Kidney (tissue), 14 donors: ENCODE data around the gene GTSE1. TPM values are rescaled to one million over a fixed set of nuclear protein-coding genes. Genes with fewer than 3 reads are reported as not detected.

ENCODE experiments used
- DNase-seq, 5 donors: peaks; one replicate each; pipeline ENCODE4 v3.0.0-alpha.2; 2013 to 2020
- FAIRE-seq: peaks from 2 replicates; lab custom pipeline; 2012; peaks lifted over from hg19 to GRCh38; lab: Jason Lieb, UNC
- H3K27ac ChIP-seq, 2 donors: one replicate each; pipeline ENCODE4 v1.7.0; 2013; ENCODE audit warnings: low read depth in 2 of 2, low read length in 2 of 2, inconsistent platforms in 1 of 2
- H3K27me3 ChIP-seq: one replicate; pipeline ENCODE4 v1.7.1; 2013; ENCODE audit warnings: low read length, inconsistent platforms; ENCODE audit not compliant: control insufficient read depth, insufficient read depth
- H3K36me3 ChIP-seq, 3 donors: one replicate each; pipeline versions ENCODE4 v1.7.0 to v1.7.1; 2013; ENCODE audit warnings: low read length in 3 of 3, control low read depth in 1 of 3, inconsistent platforms in 1 of 3; ENCODE audit not compliant: insufficient read depth in 3 of 3, control insufficient read depth in 2 of 3
- H3K4me1 ChIP-seq, 3 donors: one replicate each; pipeline versions ENCODE4 v1.7.0 to v1.7.1; 2013; ENCODE audit warnings: low read length in 3 of 3, inconsistent platforms in 1 of 3, low read depth in 1 of 3; ENCODE audit not compliant: control insufficient read depth in 2 of 3, insufficient read depth in 2 of 3
- H3K4me3 ChIP-seq, 3 donors: one replicate each; pipeline versions ENCODE4 v1.7.0 to v1.8.1; 2013; ENCODE audit warnings: low read length in 3 of 3, control low read depth in 1 of 3, inconsistent platforms in 1 of 3
- H3K9ac ChIP-seq, 3 donors: one replicate each; pipeline versions ENCODE4 v1.7.0 to v1.7.1; 2013; ENCODE audit warnings: low read length in 3 of 3, control low read depth in 1 of 3, inconsistent platforms in 1 of 3
- H3K9me3 ChIP-seq, 3 donors: one replicate each; pipeline versions ENCODE4 v1.7.0 to v1.7.1; 2013; ENCODE audit warnings: low read length in 3 of 3, control low read depth in 1 of 3, inconsistent platforms in 1 of 3; ENCODE audit not compliant: control insufficient read depth in 2 of 3, insufficient read depth in 1 of 3
- intact Hi-C: fragments of 100-400 bp; cut with DNase I; formaldehyde crosslinking; loops from one replicate; pipeline ENCODE4 v1.11.1; 2022
- polyA plus RNA-seq: library from polyadenylated mRNA; stranded (reverse); fragments of 350-450 nt; fragmentation: Illumina TruSeq; extraction: RNeasy Lipid Tissue Mini Kit (QIAGEN cat#74804); gene quantifications from one replicate; pipeline ENCODE4 v1.2.3, GENCODE V29; 2014; ENCODE audit warnings: low read depth, low replicate concordance; ENCODE audit not compliant: insufficient read depth
- total RNA-seq: library from RNA; stranded (reverse); fragmentation: NEBNext Ultra II Directional; extraction: Animal tissue kit (Norgen Biotek cat#: 25700); gene quantifications from one replicate; pipeline ENCODE4 v1.2.1, GENCODE V29; 2021
- TF ChIP-seq, protein P1 (sequence below): IDR thresholded peaks from 3 replicates; pipeline ENCODE4 v1.5.1; 2012; ENCODE audit warnings: mild to moderate bottlenecking, moderate library complexity, borderline replicate concordance; ENCODE audit not compliant: insufficient read depth; ENCODE audit errors: extremely low read depth
- donor health status: control.
- donor health status: control.
- donor health status: control.
- donor health status: control.
- donor health status: control.
- donor health status: DM: yes; HTN: yes; CAD: no.
- donor health status: Normal renal cell carcinoma (clear cell type).

The GTSE1 gene
- total and polyA plus RNA-seq, 2 donors from 2014 or later: 0.41 to 0.94 TPM

DNA sequence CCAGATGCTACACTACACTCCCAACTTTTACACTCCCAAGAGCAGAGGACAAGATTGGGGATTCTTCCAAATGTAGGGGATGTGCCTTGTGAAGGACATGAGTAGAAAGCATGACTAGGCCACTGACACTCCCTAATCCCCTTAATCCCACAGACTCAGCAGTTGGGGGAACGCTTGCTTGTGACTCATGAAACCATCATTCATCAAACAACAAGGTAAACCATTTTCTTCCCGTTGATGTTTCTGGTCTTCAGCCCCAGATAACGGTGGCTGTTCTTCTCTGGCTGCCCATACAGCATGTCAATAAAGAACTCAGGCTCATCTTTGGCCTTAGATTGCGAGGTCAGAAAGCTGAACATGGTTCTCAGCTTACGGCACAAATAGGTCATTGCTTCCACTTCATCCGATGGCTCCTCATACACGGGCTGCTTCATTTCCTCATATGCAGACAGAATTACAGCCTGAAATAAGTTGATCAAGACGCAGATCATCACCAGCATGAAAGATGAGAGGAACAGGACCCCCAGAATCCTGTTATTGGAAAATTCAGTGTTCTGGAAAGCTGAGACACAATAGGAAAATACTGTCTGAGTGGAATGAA is 40.2 kb upstream of the GTSE1 start:
- Histone ChIP-seq H3K9me3 (no peaks in the 10 kb centered on the region), H3K4me3 (no peak overlapping the region), H3K27ac (no peak overlapping the region), H3K9ac (no peak overlapping the region), H3K36me3 (no peaks in the 10 kb centered on the region), H3K27me3 (no peaks in the 10 kb centered on the region), H3K4me1 (no peaks in the 10 kb centered on the region)
- TF ChIP-seq, protein P1, sequence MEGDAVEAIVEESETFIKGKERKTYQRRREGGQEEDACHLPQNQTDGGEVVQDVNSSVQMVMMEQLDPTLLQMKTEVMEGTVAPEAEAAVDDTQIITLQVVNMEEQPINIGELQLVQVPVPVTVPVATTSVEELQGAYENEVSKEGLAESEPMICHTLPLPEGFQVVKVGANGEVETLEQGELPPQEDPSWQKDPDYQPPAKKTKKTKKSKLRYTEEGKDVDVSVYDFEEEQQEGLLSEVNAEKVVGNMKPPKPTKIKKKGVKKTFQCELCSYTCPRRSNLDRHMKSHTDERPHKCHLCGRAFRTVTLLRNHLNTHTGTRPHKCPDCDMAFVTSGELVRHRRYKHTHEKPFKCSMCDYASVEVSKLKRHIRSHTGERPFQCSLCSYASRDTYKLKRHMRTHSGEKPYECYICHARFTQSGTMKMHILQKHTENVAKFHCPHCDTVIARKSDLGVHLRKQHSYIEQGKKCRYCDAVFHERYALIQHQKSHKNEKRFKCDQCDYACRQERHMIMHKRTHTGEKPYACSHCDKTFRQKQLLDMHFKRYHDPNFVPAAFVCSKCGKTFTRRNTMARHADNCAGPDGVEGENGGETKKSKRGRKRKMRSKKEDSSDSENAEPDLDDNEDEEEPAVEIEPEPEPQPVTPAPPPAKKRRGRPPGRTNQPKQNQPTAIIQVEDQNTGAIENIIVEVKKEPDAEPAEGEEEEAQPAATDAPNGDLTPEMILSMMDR: no peak
- no peak for FAIRE-seq
- no peak for DNase-seq
- intact Hi-C loops: no loop called here

DNA sequence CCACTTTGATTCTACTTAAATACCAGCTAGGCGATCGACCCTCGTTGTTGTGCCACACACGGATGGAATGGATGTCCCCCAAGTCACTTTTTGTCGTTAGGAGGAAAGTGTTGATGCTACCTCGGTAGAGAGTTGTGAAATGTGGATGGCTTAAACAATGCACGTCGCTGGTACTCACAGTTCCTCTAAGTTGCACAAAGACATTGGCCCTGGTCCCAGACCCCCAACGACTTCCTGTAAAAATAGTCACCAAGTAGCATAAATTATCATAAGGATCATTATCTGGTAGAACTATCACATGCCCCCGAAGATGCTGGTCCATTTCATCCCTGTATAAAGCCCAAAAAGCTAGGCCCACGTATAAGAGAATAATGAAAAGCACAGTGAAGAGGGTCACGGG is 37.3 kb upstream of the GTSE1 start:
- Histone ChIP-seq H3K36me3 (no peaks in the 10 kb centered on the region), H3K9ac (no peak overlapping the region), H3K4me3 (no peak overlapping the region), H3K27ac (no peak overlapping the region), H3K4me1 (no peaks in the 10 kb centered on the region), H3K27me3 (peaks cover 2% of the 10 kb centered on the region), H3K9me3 (no peaks in the 10 kb centered on the region)
- DNase-seq: no peak
- FAIRE-seq: no peak
- intact Hi-C loops: no loop called here
- TF ChIP-seq, protein P1: no peak

DNA sequence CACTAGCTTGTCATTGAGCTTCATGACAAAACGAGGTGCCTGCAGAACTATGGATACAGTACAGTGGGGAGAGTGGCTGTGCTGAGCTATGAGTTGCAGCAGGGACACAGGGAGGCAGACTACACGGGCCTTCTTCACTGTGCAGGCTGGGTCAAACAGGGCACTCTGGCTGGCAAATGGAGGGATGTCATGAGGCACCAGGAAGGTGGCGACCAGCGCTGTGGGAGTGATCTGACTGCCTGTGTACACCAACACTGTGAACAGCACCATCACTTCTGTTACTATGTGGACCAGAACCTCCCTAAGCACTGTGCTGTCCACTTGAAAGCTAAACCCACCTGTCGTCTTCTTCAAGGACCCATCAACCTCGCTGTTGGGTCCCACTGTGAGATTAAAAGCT is 36.6 kb upstream of the GTSE1 start:
- Histone ChIP-seq H3K4me1 (no peaks in the 10 kb centered on the region), H3K9ac (no peak overlapping the region), H3K27me3 (peaks cover 2% of the 10 kb centered on the region), H3K4me3 (no peak overlapping the region), H3K27ac (no peak overlapping the region), H3K9me3 (no peaks in the 10 kb centered on the region), H3K36me3 (no peaks in the 10 kb centered on the region)
- TF ChIP-seq, protein P1: no peak
- FAIRE-seq (no peak), DNase-seq (no peak)
- intact Hi-C loops: no loop called here
